IPS DF 4.7 (cell line): ENCODE data around the gene RPN2.

Experiments used
- DNase-seq: peaks from one replicate; pipeline ENCODE4 v3.0.0-alpha.2; 2013; ENCODE audit warnings: low spot score; ENCODE audit errors: extremely low read depth

The RPN2 gene

GRCh38 chr20:37179683-37180524 is 774 bp downstream of the RPN2 start:
- no peak for DNase-seq

GRCh38 chr20:37185686-37186085 is 6.6 kb downstream of the RPN2 start:
- DNase-seq: no peak

GRCh38 chr20:37188787-37189186 is 9.7 kb downstream of the RPN2 start:
- no peak for DNase-seq

GRCh38 chr20:37189416-37190016 is 10.4 kb downstream of the RPN2 start:
- no peak for DNase-seq

GRCh38 chr20:37190354-37191112 is 11.4 kb downstream of the RPN2 start:
- no peak for DNase-seq

GRCh38 chr20:37192137-37192854 is 13.2 kb downstream of the RPN2 start:
- no peak for DNase-seq

- no peak for DNase-seq
These were observed 14.1 kb downstream of the RPN2 start for GRCh38 chr20:37193226-37193625.

GRCh38 chr20:37193821-37194220 is 14.7 kb downstream of the RPN2 start:
- DNase-seq: no peak

GRCh38 chr20:37194621-37195417 is 15.7 kb downstream of the RPN2 start:
- DNase-seq: no peak

- DNase-seq: no peak
These were observed 20.0 kb downstream of the RPN2 start for GRCh38 chr20:37198932-37199660.

- no peak for DNase-seq
These were observed 21.2 kb downstream of the RPN2 start for GRCh38 chr20:37200376-37200775.

- no peak for DNase-seq
These were observed 22.0 kb downstream of the RPN2 start for GRCh38 chr20:37200926-37201826.

GRCh38 chr20:37201827-37202162 is 22.7 kb downstream of the RPN2 start:
- DNase-seq: no peak

GRCh38 chr20:37202267-37202943 is 23.3 kb downstream of the RPN2 start:
- DNase-seq: no peak

- no peak for DNase-seq
These were observed 24.9 kb downstream of the RPN2 start for GRCh38 chr20:37204056-37204455.

GRCh38 chr20:37205130-37205529 is 26.0 kb downstream of the RPN2 start:
- no peak for DNase-seq

- DNase-seq: no peak
These were observed 26.7 kb downstream of the RPN2 start for GRCh38 chr20:37205794-37206193.

GRCh38 chr20:37207171-37207570 is 28.0 kb downstream of the RPN2 start:
- DNase-seq: no peak

- no peak for DNase-seq
These were observed 30.1 kb downstream of the RPN2 start for GRCh38 chr20:37209193-37209592.
